ENCODE data around the gene INPP5D.

- TF ChIP-seq CTCF (IDR thresholded peaks at IDR 0.05) (no peak), POLR2A (IDR thresholded peaks at IDR 0.05) (no peak)
Observed at GRCh38 chr2:233227346-233227978, 167.3 kb downstream of the INPP5D start.

All from transverse colon (tissue), 3 donors.